GM13977 (cell line): ENCODE results near the gene CREB5.

Experiments
- DNase-seq: peaks from one replicate; pipeline ENCODE4 v3.0.0; 2012; ENCODE audit warnings: low spot score
- in situ Hi-C: fragments of 300-500 bp; cut with MboI; formaldehyde crosslinking; loops from one replicate; pipeline ENCODE4 v1.12.0; 2022; ENCODE audit warnings: low sequenced_read_pairs, low pct_unique_long_range_greater_than_20kb, mixed read lengths, inconsistent platforms; ENCODE audit not compliant: unreplicated experiment
- TF ChIP-seq, protein P1 (sequence below): IDR thresholded peaks from 2 replicates; pipeline ENCODE4 v1.5.1; 2012; ENCODE audit warnings: mild to moderate bottlenecking, control low read depth; ENCODE audit not compliant: insufficient read depth; ENCODE audit errors: extremely low read depth, missing control alignments

CREB5 gene

DNA sequence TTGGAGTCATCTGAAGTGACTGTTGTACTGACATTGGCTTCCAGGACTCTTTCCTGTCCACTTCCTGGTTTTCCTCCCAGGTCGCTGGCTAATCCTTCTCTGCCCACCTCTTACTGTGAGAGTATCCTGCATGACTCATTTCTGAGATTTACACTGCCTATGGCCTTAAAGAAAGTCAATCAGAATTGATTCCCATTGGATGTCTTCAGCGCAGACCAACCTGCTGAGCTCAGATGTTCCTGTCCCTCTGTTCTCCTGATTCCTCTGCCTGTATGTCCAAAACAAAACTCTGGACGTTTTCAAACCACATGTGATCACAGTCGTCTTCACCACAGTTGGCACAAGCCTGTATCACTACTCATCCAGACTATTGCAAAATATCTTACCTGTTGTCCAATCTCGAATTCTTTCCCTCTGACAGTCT is 262.1 kb downstream of the CREB5 start:
- TF ChIP-seq, protein P1, sequence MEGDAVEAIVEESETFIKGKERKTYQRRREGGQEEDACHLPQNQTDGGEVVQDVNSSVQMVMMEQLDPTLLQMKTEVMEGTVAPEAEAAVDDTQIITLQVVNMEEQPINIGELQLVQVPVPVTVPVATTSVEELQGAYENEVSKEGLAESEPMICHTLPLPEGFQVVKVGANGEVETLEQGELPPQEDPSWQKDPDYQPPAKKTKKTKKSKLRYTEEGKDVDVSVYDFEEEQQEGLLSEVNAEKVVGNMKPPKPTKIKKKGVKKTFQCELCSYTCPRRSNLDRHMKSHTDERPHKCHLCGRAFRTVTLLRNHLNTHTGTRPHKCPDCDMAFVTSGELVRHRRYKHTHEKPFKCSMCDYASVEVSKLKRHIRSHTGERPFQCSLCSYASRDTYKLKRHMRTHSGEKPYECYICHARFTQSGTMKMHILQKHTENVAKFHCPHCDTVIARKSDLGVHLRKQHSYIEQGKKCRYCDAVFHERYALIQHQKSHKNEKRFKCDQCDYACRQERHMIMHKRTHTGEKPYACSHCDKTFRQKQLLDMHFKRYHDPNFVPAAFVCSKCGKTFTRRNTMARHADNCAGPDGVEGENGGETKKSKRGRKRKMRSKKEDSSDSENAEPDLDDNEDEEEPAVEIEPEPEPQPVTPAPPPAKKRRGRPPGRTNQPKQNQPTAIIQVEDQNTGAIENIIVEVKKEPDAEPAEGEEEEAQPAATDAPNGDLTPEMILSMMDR = no peak
- in situ Hi-C loops = no loop called here
- no peak for DNase-seq

DNA sequence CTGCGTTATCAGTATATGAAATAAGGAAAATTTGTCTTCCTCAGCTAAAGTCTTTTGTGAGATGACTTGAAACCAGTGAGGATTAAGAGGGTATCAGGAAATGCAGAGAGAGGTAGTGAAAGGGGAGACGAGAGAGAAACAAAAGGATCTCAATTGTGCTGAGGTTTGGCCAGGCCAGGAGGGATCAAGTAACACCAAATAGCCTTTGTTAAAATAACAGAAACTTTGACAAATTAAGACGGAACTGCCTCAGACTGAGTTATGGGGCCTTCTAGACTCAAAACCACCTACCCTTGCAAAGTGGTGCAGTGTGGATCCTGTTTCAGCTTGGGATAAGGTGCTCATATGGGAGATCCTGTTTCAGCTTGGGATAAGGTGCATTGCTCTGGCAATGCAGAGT is 263.1 kb downstream of the CREB5 start:
- TF ChIP-seq, protein P1 = no peak
- in situ Hi-C loops = no loop called here
- DNase-seq = no peak

DNA sequence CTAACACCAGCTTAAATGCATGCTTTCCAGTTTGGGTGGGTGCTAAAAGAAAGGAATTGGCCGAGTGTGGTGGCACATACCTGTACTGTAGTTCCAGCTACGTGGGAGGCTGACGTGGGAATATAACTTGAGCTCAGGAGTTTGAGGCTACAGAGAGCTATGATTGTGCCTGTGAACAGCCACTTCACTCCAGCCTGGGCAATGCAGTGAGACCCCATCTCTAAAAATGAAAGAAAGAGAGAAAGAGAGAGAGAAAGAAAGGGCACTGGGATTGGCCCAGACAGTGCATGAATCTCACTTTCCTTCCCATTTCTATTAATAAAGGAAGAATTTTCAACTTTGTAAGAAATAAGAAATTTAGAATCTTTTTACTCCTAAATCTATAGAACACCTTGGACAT is 265.4 kb downstream of the CREB5 start:
- in situ Hi-C loops = no loop called here
- no peak for DNase-seq
- TF ChIP-seq, protein P1 = no peak

DNA sequence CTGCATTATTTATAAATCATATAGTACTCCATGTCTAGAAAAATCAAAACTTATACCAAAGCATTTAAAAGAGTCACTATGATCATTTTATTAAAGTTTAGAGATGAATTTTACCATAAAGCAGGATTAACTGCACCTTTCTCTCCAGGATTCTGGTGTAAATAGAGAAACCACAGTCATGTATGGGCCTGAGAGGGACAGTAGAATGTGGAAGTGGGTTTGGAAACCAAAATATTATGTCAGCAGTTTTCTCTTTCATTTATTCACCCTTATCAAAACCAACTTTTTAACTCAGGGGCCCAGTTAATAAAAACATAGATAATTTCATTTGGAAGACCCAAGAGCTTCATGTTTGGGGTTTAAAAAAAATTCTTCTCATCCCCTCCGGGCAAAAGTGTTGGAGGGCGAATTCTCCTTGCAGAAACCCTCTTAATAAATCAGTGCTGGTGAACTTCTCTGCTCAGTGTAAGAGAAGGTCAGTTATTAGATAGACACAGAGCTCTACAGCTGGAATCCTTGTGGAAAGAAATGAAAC is 266.2 kb downstream of the CREB5 start:
- TF ChIP-seq, protein P1 = no peak

DNA sequence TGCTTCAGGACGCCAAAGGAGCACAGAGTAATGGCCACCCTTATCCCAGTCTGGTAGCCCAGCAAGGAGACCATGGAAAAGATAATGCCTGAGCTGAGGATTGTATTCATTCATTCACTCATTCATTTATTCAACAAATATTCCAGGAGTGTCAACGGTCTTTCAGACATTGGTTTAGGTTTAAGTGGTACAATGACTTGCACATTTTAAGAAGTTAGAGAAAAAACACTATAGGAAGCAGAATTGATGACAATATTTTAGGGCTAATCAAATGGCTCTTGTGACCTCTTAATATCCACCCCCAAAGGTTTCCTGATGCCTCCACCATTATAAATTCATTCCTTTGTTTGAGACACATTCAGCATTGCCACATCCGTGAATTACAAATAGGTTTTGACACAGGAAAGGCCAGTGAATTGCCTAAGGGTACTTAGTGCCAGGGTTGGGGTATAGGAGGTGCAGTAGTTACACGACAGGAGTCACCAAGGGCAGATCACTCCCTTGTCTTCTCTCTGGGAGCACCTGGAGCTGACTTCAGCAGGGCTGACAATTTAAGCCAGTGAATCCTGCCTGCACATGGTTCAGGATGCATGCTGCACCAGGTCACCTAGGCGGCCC is 269.5 kb downstream of the CREB5 start:
- TF ChIP-seq, protein P1 = no peak
- in situ Hi-C loops = no loop called here
- no peak for DNase-seq

More for the DNA sequence above, 266.2 kb downstream of the CREB5 start:
- in situ Hi-C loops = no loop called here
- no peak for DNase-seq

DNA sequence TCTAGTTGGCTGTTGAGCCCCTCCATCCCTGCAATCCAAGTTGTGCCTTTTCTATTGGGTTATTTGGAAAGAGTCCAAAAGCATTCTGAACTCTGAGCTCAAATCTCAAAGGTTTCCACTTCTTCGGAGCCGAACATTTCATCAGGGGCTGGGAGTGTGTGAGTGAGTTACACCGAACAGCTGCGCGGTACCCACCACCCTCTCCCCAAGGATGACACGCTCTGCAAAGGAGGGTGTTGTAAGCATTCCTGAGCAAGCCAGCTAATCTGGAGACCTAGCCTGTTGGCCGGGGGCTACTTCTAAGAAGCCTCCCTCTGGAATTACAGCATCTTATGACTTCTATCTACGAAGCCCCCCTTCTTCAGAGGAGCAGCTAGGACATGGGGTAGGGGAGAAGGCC is 270.5 kb downstream of the CREB5 start:
- in situ Hi-C loops = no loop called here
- DNase-seq = no peak
- TF ChIP-seq, protein P1 = no peak
